OCI-LY1 (cell line): ENCODE results near the gene DNAJC6.
A peak's percentile ranks its signal among the peaks of the same experiment; 100 is the strongest.

ENCODE experiments used
- H2AFZ ChIP-seq: fragments of 200-600 bp; sonication (generic), shearing (Covaris generic); 2 replicates; pipeline ENCODE4 v1.6.0; 2014; ENCODE audit warnings: antibody characterized with exemption, mild to moderate bottlenecking, low read length
- H3F3A ChIP-seq: fragments of 200-600 bp; sonication (generic), shearing (Covaris generic); 2 replicates; pipeline ENCODE4 v1.6.0; 2014; ENCODE audit warnings: mild to moderate bottlenecking, antibody characterized with exemption, low read length, moderate library complexity; ENCODE audit not compliant: insufficient read depth
- H3K27ac ChIP-seq: fragments of 200-600 bp; sonication (generic); 2 replicates; pipeline ENCODE4 v1.5.1; 2014; ENCODE audit warnings: low read length, mixed run types, mild to moderate bottlenecking, low read depth; ENCODE audit not compliant: poor library complexity, severe bottlenecking
- H3K27me3 ChIP-seq: fragments of 200-600 bp; sonication (generic); 2 replicates; pipeline ENCODE4 v1.6.0; 2014; ENCODE audit warnings: antibody characterized with exemption, mild to moderate bottlenecking, low read length, moderate library complexity; ENCODE audit not compliant: insufficient read depth
- H3K36me3 ChIP-seq: fragments of 200-600 bp; sonication (generic); 2 replicates; pipeline ENCODE4 v1.6.1; 2014; ENCODE audit warnings: mild to moderate bottlenecking, antibody characterized with exemption, low read length, moderate library complexity, mixed read lengths; ENCODE audit not compliant: insufficient read depth
- H3K4me1 ChIP-seq: fragments of 200-600 bp; sonication (generic); 2 replicates; pipeline ENCODE4 v1.5.1; 2014; ENCODE audit warnings: mild to moderate bottlenecking, low read length, moderate library complexity; ENCODE audit not compliant: insufficient read depth, severe bottlenecking
- H3K4me2 ChIP-seq: fragments of 200-600 bp; sonication (generic), shearing (Covaris generic); 2 replicates; pipeline ENCODE4 v1.6.1; 2014; ENCODE audit warnings: low read length
- H3K4me3 ChIP-seq: fragments of 200-600 bp; sonication (generic); 2 replicates; pipeline ENCODE4 v1.5.1; 2014; ENCODE audit warnings: low read length, low read depth, mild to moderate bottlenecking, mixed read lengths; ENCODE audit not compliant: poor library complexity, severe bottlenecking
- H3K79me2 ChIP-seq: fragments of 200-600 bp; shearing (Covaris generic); 2 replicates; pipeline ENCODE4 v1.6.1; 2016; ENCODE audit warnings: mixed run types, low read length, mixed read lengths; ENCODE audit not compliant: insufficient read depth
- H3K9ac ChIP-seq: fragments of 200-600 bp; sonication (generic), shearing (Covaris generic); 2 replicates; pipeline ENCODE4 v1.6.1; 2014; ENCODE audit warnings: mild to moderate bottlenecking, low read length, mixed read lengths
- H3K9me2 ChIP-seq: fragments of 200-600 bp; sonication (generic), shearing (Covaris generic); 2 replicates; pipeline ENCODE4 v1.6.1; 2014; ENCODE audit warnings: low read depth, mild to moderate bottlenecking, low read length, mixed read lengths
- H3K9me3 ChIP-seq: fragments of 200-600 bp; shearing (Covaris generic); 2 replicates; pipeline ENCODE4 v1.6.1; 2014; ENCODE audit warnings: low read length, mixed read lengths
- H4K20me1 ChIP-seq: fragments of 200-600 bp; sonication (generic), shearing (Covaris generic); 2 replicates; pipeline ENCODE4 v1.6.0; 2016; ENCODE audit warnings: mild to moderate bottlenecking, low read length; ENCODE audit not compliant: insufficient read depth
- CTCF ChIP-seq: fragments of 200-600 bp; sonication (generic), shearing (Covaris generic); IDR thresholded peaks from 2 replicates; pipeline ENCODE4 v1.5.1; 2017; ENCODE audit warnings: mild to moderate bottlenecking, antibody characterized with exemption, low read length, moderate library complexity, mixed read lengths
- EZH2 ChIP-seq: fragments of 200-600 bp; sonication (generic), shearing (Covaris generic); IDR thresholded peaks from 2 replicates; pipeline ENCODE4 v1.8.0; 2017; ENCODE audit warnings: borderline replicate concordance, mixed run types, mild to moderate bottlenecking, antibody characterized with exemption, low read length, moderate library complexity, mixed read lengths

DNAJC6 gene

GRCh38 chr1:65431111-65431705 is 121.9 kb downstream of the DNAJC6 start:
- no peak overlapping the region for H3K9ac ChIP-seq
- no peaks in the 10 kb centered on the region for H3K9me2 ChIP-seq

GRCh38 chr1:65432918-65433317 is 123.6 kb downstream of the DNAJC6 start:
- Histone ChIP-seq H3K4me1 (no peaks in the 10 kb centered on the region), H4K20me1 (no peaks in the 10 kb centered on the region), H3K27me3 (no peaks in the 10 kb centered on the region), H3K4me2 (no peak overlapping the region), H3K9me2 (no peaks in the 10 kb centered on the region), H3K9me3 (no peaks in the 10 kb centered on the region), H2AFZ (no peak overlapping the region), H3K27ac (no peak overlapping the region), H3K36me3 (peaks cover 15% of the 10 kb centered on the region; the same call in 1 of the 2 replicates), H3K79me2 (no peaks in the 10 kb centered on the region), H3K9ac (no peak overlapping the region), H3F3A (no peaks in the 10 kb centered on the region), H3K4me3 (no peak overlapping the region)
- no peak for TF ChIP-seq EZH2
- no peak for TF ChIP-seq CTCF

More at GRCh38 chr1:65431111-65431705, 121.9 kb downstream of the DNAJC6 start:
- Histone ChIP-seq H3K27me3 (no peaks in the 10 kb centered on the region), H3K4me1 (no peaks in the 10 kb centered on the region), H3K9me3 (no peaks in the 10 kb centered on the region), H3K79me2 (no peaks in the 10 kb centered on the region), H4K20me1 (no peaks in the 10 kb centered on the region), H3K4me3 (no peak overlapping the region), H2AFZ (no peak overlapping the region), H3F3A (no peaks in the 10 kb centered on the region), H3K27ac (no peak overlapping the region), H3K36me3 (peaks cover 28% of the 10 kb centered on the region), H3K4me2 (no peak overlapping the region)
- TF ChIP-seq CTCF, result peak; percentile 68
- no peak for TF ChIP-seq EZH2

GRCh38 chr1:65434255-65434654 is 124.9 kb downstream of the DNAJC6 start:
- H4K20me1 ChIP-seq, result no peaks in the 10 kb centered on the region
- no peaks in the 10 kb centered on the region for H3K9me3 ChIP-seq
- H3K79me2 ChIP-seq, result no peaks in the 10 kb centered on the region
- H3K9ac ChIP-seq, result no peak overlapping the region
- no peaks in the 10 kb centered on the region for H3K4me1 ChIP-seq
- peaks cover 10% of the 10 kb centered on the region; the same call in 1 of the 2 replicates for H3K36me3 ChIP-seq
- H2AFZ ChIP-seq, result no peak overlapping the region
- H3K9me2 ChIP-seq, result no peaks in the 10 kb centered on the region
- H3K4me2 ChIP-seq, result no peak overlapping the region
- H3K4me3 ChIP-seq, result no peak overlapping the region
- H3F3A ChIP-seq, result no peaks in the 10 kb centered on the region
- H3K27ac ChIP-seq, result no peak overlapping the region
- no peaks in the 10 kb centered on the region for H3K27me3 ChIP-seq
- TF ChIP-seq CTCF (no peak), EZH2 (no peak)
